Endothelial cell of umbilical vein (primary cell): Measurements from ENCODE around the gene TNNI3K. TPM values are rescaled to one million over a fixed set of nuclear protein-coding genes. Genes with fewer than 3 reads are reported as not detected.

Source experiments
- BruUV-seq: library from RNA; stranded (reverse); fragments of 400-500 nt; replicated peaks from 2 replicates; lab custom pipeline; 2021; lab: Mats Ljungman, UMichigan
- CTCF ChIA-PET: fragments of 300-600, 350-600 bp; sonication (Branson Sonifier 250); formaldehyde crosslinking; loops from one replicate; lab custom pipeline; 2021; ENCODE audit warnings: antibody characterized with exemption, inconsistent platforms; lab: Charles Lee
- POLR2A ChIA-PET: fragments of 300-600, 350-600 bp; sonication (Branson Sonifier 250); formaldehyde crosslinking; loops from one replicate; lab custom pipeline; 2021; ENCODE audit warnings: antibody characterized with exemption, inconsistent platforms; lab: Charles Lee
- DNase-seq: peaks from one replicate; pipeline ENCODE4 v3.0.0-alpha.2; 2011; ENCODE audit warnings: low read depth, low spot score
- FAIRE-seq: peaks from 2 replicates; lab custom pipeline; 2011; peaks lifted over from hg19 to GRCh38; lab: Jason Lieb, UNC
- H2AFZ ChIP-seq: 2 replicates; pipeline ENCODE4 v1.6.0; 2012; ENCODE audit warnings: low read depth, low read length, control low read depth, inconsistent platforms
- H3K27ac ChIP-seq: 2 replicates; pipeline ENCODE4 v1.5.1; 2011; ENCODE audit warnings: low read depth, mild to moderate bottlenecking, control low read depth, low read length, moderate library complexity; ENCODE audit not compliant: insufficient read depth
- H3K27me3 ChIP-seq, 2 experiments: 2 replicates each; pipeline versions ENCODE4 v1.6.0 to v1.6.1; 2011; ENCODE audit warnings: low read length in 2 of 2, mixed read lengths in 1 of 2; ENCODE audit not compliant: control insufficient read depth in 2 of 2, insufficient read depth in 2 of 2
- H3K36me3 ChIP-seq, 2 experiments: 2 replicates in 1 of 2; 3 replicates in 1 of 2; pipeline ENCODE4 v1.5.1; 2011; ENCODE audit warnings: low read length in 2 of 2, mild to moderate bottlenecking in 1 of 2, moderate library complexity in 1 of 2; ENCODE audit not compliant: control insufficient read depth in 2 of 2, insufficient read depth in 2 of 2; ENCODE audit errors: extremely low read depth in 1 of 2
- H3K4me1 ChIP-seq: 3 replicates; pipeline ENCODE4 v1.5.1; 2011; ENCODE audit warnings: mild to moderate bottlenecking, low read length; ENCODE audit not compliant: control insufficient read depth, insufficient read depth; ENCODE audit errors: extremely low read depth
- H3K4me2 ChIP-seq: 2 replicates; pipeline ENCODE4 v1.6.1; 2011; ENCODE audit warnings: low read length, control low read depth, mixed read lengths; ENCODE audit not compliant: insufficient read depth
- H3K4me3 ChIP-seq, 3 experiments: fragments of 200-600 bp in 1 of 3; sonication (generic), shearing (Covaris generic) in 1 of 3; replicated peaks in 1 of 3; 2 replicates each; pipeline ENCODE4 v1.5.1; 2011 to 2016; ENCODE audit warnings: control low read depth in 3 of 3, low read length in 3 of 3, mild to moderate bottlenecking in 2 of 3, inconsistent platforms in 1 of 3, low read depth in 1 of 3, moderate library complexity in 1 of 3; ENCODE audit not compliant: insufficient read depth in 1 of 3
- H3K79me2 ChIP-seq: 2 replicates; pipeline ENCODE4 v1.6.0; 2012; ENCODE audit warnings: low read length, inconsistent platforms; ENCODE audit not compliant: control insufficient read depth, insufficient read depth
- H3K9ac ChIP-seq: replicated peaks from 2 replicates; pipeline ENCODE3; 2011; ENCODE audit warnings: low read length, control low read depth; ENCODE audit not compliant: insufficient read depth; ENCODE audit errors: extremely low read depth
- H3K9me1 ChIP-seq: replicated peaks from 3 replicates; pipeline ENCODE4 v1.6.0; 2011; ENCODE audit warnings: mild to moderate bottlenecking, low read length; ENCODE audit not compliant: control insufficient read depth, insufficient read depth; ENCODE audit errors: extremely low read depth
- H3K9me3 ChIP-seq: replicated peaks from 2 replicates; pipeline ENCODE4 v1.5.1; 2012; ENCODE audit warnings: low read length, inconsistent platforms; ENCODE audit not compliant: control insufficient read depth, insufficient read depth
- H4K20me1 ChIP-seq: replicated peaks from 2 replicates; pipeline ENCODE3; 2011; ENCODE audit warnings: mild to moderate bottlenecking, low read length; ENCODE audit not compliant: control insufficient read depth, insufficient read depth; ENCODE audit errors: extremely low read depth
- EZH2 ChIP-seq: IDR thresholded peaks from 2 replicates; pipeline ENCODE4 v1.6.1; 2012; ENCODE audit warnings: borderline replicate concordance, low read depth, mild to moderate bottlenecking, moderate library complexity, low read length, inconsistent platforms; ENCODE audit not compliant: severe bottlenecking
- FOS ChIP-seq: IDR thresholded peaks from 2 replicates; pipeline ENCODE4 v1.6.1; 2011; ENCODE audit warnings: mild to moderate bottlenecking, low read length, moderate library complexity, borderline replicate concordance; ENCODE audit not compliant: insufficient read depth
- GATA2 ChIP-seq: IDR thresholded peaks from 2 replicates; pipeline ENCODE4 v1.7.0; 2011; ENCODE audit warnings: low read depth, mild to moderate bottlenecking, moderate library complexity, mixed read lengths, low read length; ENCODE audit not compliant: insufficient read length, insufficient read depth
- JUN ChIP-seq: IDR thresholded peaks from 2 replicates; pipeline ENCODE4 v1.6.1; 2011; ENCODE audit warnings: borderline replicate concordance, low read depth; ENCODE audit not compliant: insufficient read length, insufficient read depth
- MYC ChIP-seq: IDR thresholded peaks from one replicate; pipeline ENCODE4 v1.6.1; 2011; ENCODE audit warnings: mild to moderate bottlenecking, low read depth, low read length
- POLR2A ChIP-seq: IDR thresholded peaks from 2 replicates; pipeline ENCODE4 v1.6.1; 2012; ENCODE audit warnings: low read depth, mild to moderate bottlenecking, control low read depth, low read length
- POLR2AphosphoS5 ChIP-seq: IDR thresholded peaks from 2 replicates; pipeline ENCODE4 v1.6.1; 2012; ENCODE audit warnings: low read depth, mild to moderate bottlenecking, control low read depth, low read length, moderate library complexity; ENCODE audit not compliant: insufficient read depth
- dilution Hi-C: fragments of 300-500 bp; cut with MboI; formaldehyde crosslinking; loops from one replicate; pipeline ENCODE4 v1.15.0; 2019; ENCODE audit warnings: low sequenced_read_pairs; ENCODE audit not compliant: extremely low pct_ligation_motif_present
- intact Hi-C: fragments of 100-400 bp; cut with micrococcal nuclease; formaldehyde crosslinking; loops from one replicate; pipeline ENCODE4 v1.10.0; 2022
- polyA plus RNA-seq, 4 experiments: library from polyadenylated mRNA; depleted of rRNA in 3 of 4; stranded (reverse) in 3 of 4; unstranded in 1 of 4; fragments of >200 nt; gene quantifications; 2 replicates each; pipeline versions ENCODE4 v1.2.1 to v1.2.3, GENCODE V29; 2011 to 2012; ENCODE audit warnings: missing spikeins in 1 of 4
- total RNA-seq: library from RNA; stranded (reverse); gene quantifications from 2 replicates; pipeline ENCODE4 v1.2.3, GENCODE V29; 2021
- TF ChIP-seq, protein P1 (sequence below), 2 donors: IDR thresholded peaks; 1 replicate in 1 of 2; 2 replicates in 1 of 2; pipeline ENCODE4 v1.5.1; 2011; ENCODE audit warnings: low read length in 2 of 2, mild to moderate bottlenecking in 2 of 2, moderate library complexity in 2 of 2, control low read depth in 1 of 2, inconsistent platforms in 1 of 2, low read depth in 1 of 2; ENCODE audit not compliant: insufficient read depth in 1 of 2; ENCODE audit errors: extremely low read depth in 1 of 2
- TF ChIP-seq, protein P2 (sequence below): IDR thresholded peaks from 2 replicates; pipeline ENCODE4 v1.6.1; 2011; ENCODE audit not compliant: insufficient read depth, insufficient read length

The TNNI3K gene
- total and polyA plus RNA-seq, 2 donors (not counting 3 experiments of a cell fraction or from before 2014, with no cell fraction given): 0.69 TPM; not detected in 1

DNA sequence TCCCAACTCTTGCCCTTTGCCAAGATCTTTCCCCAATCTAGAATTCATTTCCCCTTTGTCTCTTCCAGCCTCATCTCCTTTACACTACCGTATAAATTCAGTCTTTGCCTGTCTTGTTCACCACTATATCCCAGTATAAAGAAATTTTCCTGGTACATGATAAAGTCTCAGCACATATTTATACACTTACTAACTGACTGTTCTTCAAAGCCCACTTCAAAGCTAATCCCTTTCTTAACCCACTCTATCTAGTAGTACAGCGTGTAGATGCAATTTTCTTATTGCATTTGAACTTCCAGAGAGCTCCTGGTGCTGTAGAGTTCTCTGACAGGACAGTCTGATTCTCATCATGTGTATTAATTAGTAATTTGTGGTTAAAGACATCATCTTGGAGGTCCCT, 199.1 kb downstream of the TNNI3K start:
- no peak overlapping the region for H3K4me2 ChIP-seq
- no peak overlapping the region for H3K27ac ChIP-seq
- no peaks in the 10 kb centered on the region for H3K27me3 ChIP-seq
- CTCF ChIA-PET: no interaction called here
- intact Hi-C loops (no loop called here), dilution Hi-C loops (no loop called here)
- H3K79me2 ChIP-seq: no peaks in the 10 kb centered on the region
- H3K9ac ChIP-seq: no peak overlapping the region
- no peaks in the 10 kb centered on the region for H3K9me3 ChIP-seq
- BruUV-seq: no TSS peak
- no peak overlapping the region for H3K4me3 ChIP-seq
- H2AFZ ChIP-seq: no peak overlapping the region
- no peaks in the 10 kb centered on the region for H4K20me1 ChIP-seq
- DNase-seq (no peak), FAIRE-seq (no peak)
- no peaks in the 10 kb centered on the region for H3K4me1 ChIP-seq
- TF ChIP-seq MYC (no peak), EZH2 (no peak), GATA2 (no peak), POLR2AphosphoS5 (no peak), JUN (no peak), POLR2A (no peak), FOS (no peak)
- TF ChIP-seq, protein P1, sequence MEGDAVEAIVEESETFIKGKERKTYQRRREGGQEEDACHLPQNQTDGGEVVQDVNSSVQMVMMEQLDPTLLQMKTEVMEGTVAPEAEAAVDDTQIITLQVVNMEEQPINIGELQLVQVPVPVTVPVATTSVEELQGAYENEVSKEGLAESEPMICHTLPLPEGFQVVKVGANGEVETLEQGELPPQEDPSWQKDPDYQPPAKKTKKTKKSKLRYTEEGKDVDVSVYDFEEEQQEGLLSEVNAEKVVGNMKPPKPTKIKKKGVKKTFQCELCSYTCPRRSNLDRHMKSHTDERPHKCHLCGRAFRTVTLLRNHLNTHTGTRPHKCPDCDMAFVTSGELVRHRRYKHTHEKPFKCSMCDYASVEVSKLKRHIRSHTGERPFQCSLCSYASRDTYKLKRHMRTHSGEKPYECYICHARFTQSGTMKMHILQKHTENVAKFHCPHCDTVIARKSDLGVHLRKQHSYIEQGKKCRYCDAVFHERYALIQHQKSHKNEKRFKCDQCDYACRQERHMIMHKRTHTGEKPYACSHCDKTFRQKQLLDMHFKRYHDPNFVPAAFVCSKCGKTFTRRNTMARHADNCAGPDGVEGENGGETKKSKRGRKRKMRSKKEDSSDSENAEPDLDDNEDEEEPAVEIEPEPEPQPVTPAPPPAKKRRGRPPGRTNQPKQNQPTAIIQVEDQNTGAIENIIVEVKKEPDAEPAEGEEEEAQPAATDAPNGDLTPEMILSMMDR (IDR thresholded peaks at IDR 0.05; ENCODE audit: extremely low read depth in 1 of 2, insufficient read depth in 1 of 2, low read depth in 1 of 2, low read length in 2 of 2): no peak
- TF ChIP-seq, protein P2, sequence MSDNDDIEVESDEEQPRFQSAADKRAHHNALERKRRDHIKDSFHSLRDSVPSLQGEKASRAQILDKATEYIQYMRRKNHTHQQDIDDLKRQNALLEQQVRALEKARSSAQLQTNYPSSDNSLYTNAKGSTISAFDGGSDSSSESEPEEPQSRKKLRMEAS: no peak
- no peaks in the 10 kb centered on the region for H3K9me1 ChIP-seq
- H3K36me3 ChIP-seq: no peaks in the 10 kb centered on the region
- POLR2A ChIA-PET: no interaction called here
